Heart left ventricle (tissue), 16 donors: ENCODE results near the gene ZNF837. TPM values are rescaled to one million over a fixed set of nuclear protein-coding genes. Genes with fewer than 3 reads are reported as not detected.

Experiments
- ATAC-seq, 4 donors: fragments of 200-7000 bp; cut with Tn5 transposase; one replicate each; pipeline ENCODE4 v1.9.1; 2020 to 2022; ENCODE audit warnings: moderate library complexity in 4 of 4, mild to moderate bottlenecking in 3 of 4, moderate number of reproducible peaks in 1 of 4
- DNase-seq, 5 donors: peaks; one replicate each; pipeline ENCODE4 v3.0.0-alpha.2; 2020
- H3K27ac ChIP-seq, 12 donors: fragments of 200-600 bp; sonication (generic) in 4 of 12; one replicate each; pipeline versions ENCODE4 v1.5.0 to v1.8.0; 2016 to 2022; ENCODE audit warnings: mild to moderate bottlenecking in 2 of 12
- H3K27me3 ChIP-seq, 9 donors: fragments of 200-600 bp; sonication (generic) in 2 of 9; one replicate each; pipeline versions ENCODE4 v1.5.1 to v1.8.0; 2016 to 2022; ENCODE audit warnings: mild to moderate bottlenecking in 3 of 9
- H3K36me3 ChIP-seq, 9 donors: fragments of 200-600 bp; sonication (generic) in 2 of 9; one replicate each; pipeline versions ENCODE4 v1.5.0 to v1.8.0; 2018 to 2022; ENCODE audit warnings: mild to moderate bottlenecking in 2 of 9
- H3K4me1 ChIP-seq, 12 donors: fragments of 200-600 bp; sonication (generic) in 4 of 12; one replicate each; pipeline versions ENCODE4 v1.5.0 to v1.8.0; 2016 to 2022; ENCODE audit warnings: mild to moderate bottlenecking in 3 of 12
- H3K4me3 ChIP-seq, 12 donors: fragments of 200-600 bp; sonication (generic) in 4 of 12; one replicate each; pipeline versions ENCODE4 v1.5.0 to v1.8.0; 2017 to 2022; ENCODE audit warnings: mild to moderate bottlenecking in 9 of 12, moderate library complexity in 4 of 12
- H3K9me3 ChIP-seq, 12 donors: fragments of 200-600 bp; sonication (generic) in 4 of 12; one replicate each; pipeline versions ENCODE4 v1.5.0 to v1.8.0; 2016 to 2022; ENCODE audit warnings: mild to moderate bottlenecking in 1 of 12
- CTCF ChIP-seq, 12 donors: fragments of 200-600 bp; sonication (generic) in 4 of 12; IDR thresholded peaks; one replicate each; pipeline versions ENCODE4 v1.5.0 to v1.8.0; 2018 to 2022; ENCODE audit warnings: antibody characterized with exemption in 12 of 12, mild to moderate bottlenecking in 5 of 12
- POLR2A ChIP-seq, 2 donors: fragments of 450-650 bp; IDR thresholded peaks; one replicate each; pipeline ENCODE4 v1.6.1; 2017; ENCODE audit warnings: antibody characterized with exemption in 2 of 2, mild to moderate bottlenecking in 2 of 2, moderate library complexity in 2 of 2
- WGBS, 4 donors: extraction: QIAGEN DNeasy Blood & Tissue Kit in 2 of 4; methylation state at CpG; one replicate each; pipeline versions ENCODE4 v1.1.5 to v1.1.7; 2013 to 2018; 5-methylcytosine and 5-hydroxymethylcytosine counted together
- intact Hi-C, 10 donors: fragments of 100-400 bp; cut with DNase I; formaldehyde crosslinking; loops; one replicate each; pipeline versions ENCODE4 v1.11.1 to v1.14.2; 2022
- polyA plus RNA-seq, 2 donors: library from polyadenylated mRNA; stranded (reverse); fragments of 200-250 nt; gene quantifications; one replicate each; pipeline ENCODE4 v1.2.3, GENCODE V29; 2013
- total RNA-seq, 9 donors: library from RNA; depleted of rRNA in 2 of 9; stranded (reverse); fragments of >200 nt in 2 of 9; fragmentation: NEBNext Ultra II Directional in 3 of 9; extraction: Animal tissue kit (Norgen Biotek cat#: 25700) in 3 of 9; gene quantifications; one replicate each; pipeline versions ENCODE4 v1.1.0 to v1.2.4, GENCODE V29; 2016 to 2023
- donor health status: ischemic (EF 13 %, LVEDD 7.1; RV severe dilation, severe dysfunction).
- donor health status: healthy with polysubstance abuse.
- donor health status: DM: no; HTN: yes; CAD: no.
- donor health status: DM: no; HTN: no; CAD: no.
- donor health status: ischemic (EF 25% LVEDD 6.9; RV normal size, moderate dysfunction).
- donor health status: ischemic (EF 25% LVEDD 5.7; RV mildly dilated, moderate dysfunction).
- donor health status: healthy.
- donor health status: DM: yes; HTN: yes; CAD: no.
- donor health status: ischemic (EF 35%, LVEDD 5.7; RV mildly dilated, moderate dysfunction).
- donor health status: nonischemic (EF 11% LVEDD 7.7; RV severe dilation, severe dysfunction).
- donor health status: DM: yes; HTN: yes; CAD: no.
- donor health status: PGD.
- donor health status: ischemic (EF 29% LVEDD 5.4; RV normal size, mild dysfunction).
- donor health status: nonischemic (EF 23%, LVEDD 6.1; RV moderate dilation, normal function).

Gene ZNF837
- total and polyA plus RNA-seq, 11 donors, result 0.17 to 0.75 (median 0.57) TPM; not detected in 2

GRCh38 chr19:58357481-58358145 is 23.2 kb downstream of the ZNF837 start:
- Histone ChIP-seq H3K9me3 (no peaks in the 10 kb centered on the region), H3K27ac (no peak overlapping the region), H3K4me3 (peak overlapping the region in 7 of 12 donors; percentile 46 to 62 (median 58)), H3K4me1 (peaks cover 0 to 32% (median 18%) of the 10 kb centered on the region in 12 donors), H3K27me3 (peaks cover 0 to 33% (median 0%) of the 10 kb centered on the region in 9 donors), H3K36me3 (no peaks in the 10 kb centered on the region)
- TF ChIP-seq POLR2A (IDR thresholded peaks at IDR 0.05) (no peak), CTCF (IDR thresholded peaks at IDR 0.05) (no peak)
- intact Hi-C loops, result no loop called here
- DNase-seq, result peak in 1 of 5 donors; percentile 56
- ATAC-seq, result no peak
- WGBS, 4 donors, result 65 to 72% (median 67%) methylated on average over 10 to 19 of the region's 19 CpGs

- ATAC-seq (peak in 1 of 4 donors; percentile 3), DNase-seq (peak in 1 of 5 donors; percentile 64)
- Histone ChIP-seq H3K4me1 (peaks cover 0 to 30% (median 17%) of the 10 kb centered on the region in 12 donors), H3K9me3 (no peaks in the 10 kb centered on the region), H3K36me3 (no peaks in the 10 kb centered on the region), H3K4me3 (peak overlapping the region; percentile 26 to 62 (median 47)), H3K27ac (peak overlapping the region in 1 of 12 donors; percentile 50), H3K27me3 (peaks cover 0 to 40% (median under 1%) of the 10 kb centered on the region in 9 donors)
- TF ChIP-seq CTCF (IDR thresholded peaks at IDR 0.05) (no peak), POLR2A (IDR thresholded peaks at IDR 0.05) (no peak)
- intact Hi-C loops, result no loop called here
- WGBS, 4 donors, result 17 to 49% (median 32%) methylated on average over 23 to 75 of the region's 75 CpGs
Measured at GRCh38 chr19:58356766-58357480, 23.9 kb downstream of the ZNF837 start.

GRCh38 chr19:58355908-58356765 is 24.7 kb downstream of the ZNF837 start:
- H3K27ac ChIP-seq, result peak overlapping the region in 1 of 12 donors; percentile 50
- H3K27me3 ChIP-seq, result peaks cover 0 to 48% (median 8%) of the 10 kb centered on the region in 9 donors
- H3K4me1 ChIP-seq, result peaks cover 0 to 30% (median 15%) of the 10 kb centered on the region in 12 donors
- peak overlapping the region; percentile 26 to 62 (median 47) for H3K4me3 ChIP-seq
- intact Hi-C loops, result no loop called here
- TF ChIP-seq CTCF (IDR thresholded peaks at IDR 0.05) (no peak), POLR2A (IDR thresholded peaks at IDR 0.05) (no peak)
- 8 to 20% (median 12%) methylated on average over 42 to 94 of the region's 94 CpGs for WGBS, 4 donors
- H3K36me3 ChIP-seq, result no peaks in the 10 kb centered on the region
- ATAC-seq (peak in 3 of 4 donors; percentile 14 to 46 (median 27)), DNase-seq (no peak)
- H3K9me3 ChIP-seq, result no peaks in the 10 kb centered on the region
